Pons (tissue), 1 donor: ENCODE measurements around the gene TTC5.
"Not testable (repeated sequence)": the region's sequence is repeated elsewhere in the genome, so short reads cannot be mapped to it uniquely, and the experiment has no call there.

Source experiments
- DNase-seq: peaks from one replicate; pipeline ENCODE4 v3.0.0-alpha.2; 2016; ENCODE audit warnings: low spot score

TTC5 gene, protein sequence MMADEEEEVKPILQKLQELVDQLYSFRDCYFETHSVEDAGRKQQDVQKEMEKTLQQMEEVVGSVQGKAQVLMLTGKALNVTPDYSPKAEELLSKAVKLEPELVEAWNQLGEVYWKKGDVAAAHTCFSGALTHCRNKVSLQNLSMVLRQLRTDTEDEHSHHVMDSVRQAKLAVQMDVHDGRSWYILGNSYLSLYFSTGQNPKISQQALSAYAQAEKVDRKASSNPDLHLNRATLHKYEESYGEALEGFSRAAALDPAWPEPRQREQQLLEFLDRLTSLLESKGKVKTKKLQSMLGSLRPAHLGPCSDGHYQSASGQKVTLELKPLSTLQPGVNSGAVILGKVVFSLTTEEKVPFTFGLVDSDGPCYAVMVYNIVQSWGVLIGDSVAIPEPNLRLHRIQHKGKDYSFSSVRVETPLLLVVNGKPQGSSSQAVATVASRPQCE

GRCh38 chr14:20305265-20306078, at the start of gene TTC5:
Gene TTC5 (minus strand): TSS chr14:20305951. CDS start chr14:20305937, 14 bp downstream.
- DNase-seq, result peak; percentile 86

- DNase-seq, result no peak
Measured at GRCh38 chr14:20350860-20351259, 45.1 kb upstream of the TTC5 start.

GRCh38 chr14:20350282-20350681, 44.5 kb upstream of the TTC5 start:
- DNase-seq, result no peak

DNA sequence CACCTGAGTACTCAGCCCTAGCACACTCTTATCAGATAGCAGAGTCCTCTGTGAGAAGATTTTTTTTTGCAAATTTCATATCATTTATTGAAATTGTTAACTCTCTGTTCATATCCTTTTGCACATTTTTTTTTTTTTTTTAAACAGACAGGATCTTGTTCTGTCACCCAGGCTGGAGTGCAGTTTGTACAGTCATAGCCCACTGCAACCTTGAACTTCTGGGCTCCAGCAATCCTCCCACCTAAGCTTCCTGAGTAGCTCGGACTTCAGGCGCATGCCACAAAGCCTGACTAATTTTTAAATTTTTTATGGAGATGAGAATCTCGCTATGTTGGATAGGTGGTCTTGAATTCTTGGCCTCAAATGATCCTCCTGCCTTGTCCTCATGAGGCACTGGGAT, 42.0 kb upstream of the TTC5 start:
- no peak for DNase-seq

- no peak for DNase-seq
Measured at GRCh38 chr14:20346713-20347112, 41.0 kb upstream of the TTC5 start.

DNA sequence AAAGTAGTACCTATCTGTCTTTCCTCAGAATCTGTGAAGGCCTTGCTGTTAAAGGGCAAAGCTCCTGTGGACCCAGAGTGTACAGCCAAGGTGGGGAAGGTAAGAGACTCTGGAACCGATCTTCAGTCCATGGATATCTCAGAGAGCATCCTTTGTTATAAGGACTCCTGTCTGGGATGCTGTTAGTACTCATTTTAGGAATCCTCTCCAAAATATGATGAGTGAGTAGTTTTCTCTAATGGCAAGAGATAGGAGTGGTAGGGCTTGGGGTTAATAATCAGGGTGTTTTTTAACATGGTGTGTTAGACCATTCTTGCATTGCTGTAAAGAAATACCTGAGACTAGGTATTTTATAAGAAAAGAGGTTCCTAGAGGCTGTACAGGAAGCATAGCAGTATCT, 39.6 kb upstream of the TTC5 start:
- no peak for DNase-seq

GRCh38 chr14:20343862-20344220, 38.1 kb upstream of the TTC5 start:
- no peak for DNase-seq

GRCh38 chr14:20343092-20343861, 37.5 kb upstream of the TTC5 start, which contains the start of gene PARP2:
Gene PARP2 (plus strand): TSS chr14:20343635. CDS start chr14:20343642, 7 bp downstream.
- DNase-seq, result peak; percentile 100

DNA sequence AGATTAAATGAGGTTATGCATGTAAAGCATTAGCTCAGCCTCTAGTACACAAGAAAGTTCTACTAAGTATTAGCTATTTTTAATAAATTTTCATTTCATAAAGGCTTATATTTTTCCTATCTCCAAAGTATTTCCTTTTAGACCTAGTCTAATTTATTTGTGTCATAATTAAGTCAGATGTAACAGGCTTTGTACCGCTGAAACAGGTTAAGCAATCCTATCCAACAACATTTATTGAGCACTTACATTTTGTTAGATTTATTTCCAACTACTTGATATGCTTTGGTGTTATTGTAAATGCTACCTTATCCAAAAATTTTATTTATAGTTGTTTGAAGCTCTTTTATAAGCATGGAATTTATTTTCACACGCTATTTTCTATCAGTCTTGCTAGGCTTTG, 35.9 kb upstream of the TTC5 start:
- DNase-seq, result peak; percentile 19

DNA sequence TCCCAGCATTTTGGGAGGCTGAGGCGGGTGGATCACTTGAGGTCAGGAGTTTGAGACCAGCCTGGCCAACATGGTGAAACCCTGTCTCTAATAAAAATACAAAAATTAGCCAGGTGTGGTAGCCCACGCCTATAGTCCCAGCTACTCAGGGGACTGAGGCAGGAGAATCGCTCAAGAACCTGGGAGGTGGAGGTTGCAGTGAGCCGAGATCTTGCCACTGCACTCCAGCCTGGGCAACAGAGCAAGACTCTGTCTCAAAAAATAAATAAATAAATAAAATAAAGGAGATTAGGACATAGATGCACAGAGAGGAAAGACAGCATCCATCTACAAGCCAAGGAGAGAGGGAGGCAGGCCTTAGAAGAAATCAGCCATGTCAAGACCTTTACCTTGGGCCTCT, 35.3 kb upstream of the TTC5 start:
- not testable (repeated sequence) for DNase-seq

- no peak for DNase-seq
Measured at GRCh38 chr14:20334017-20334416, 28.3 kb upstream of the TTC5 start.

DNA sequence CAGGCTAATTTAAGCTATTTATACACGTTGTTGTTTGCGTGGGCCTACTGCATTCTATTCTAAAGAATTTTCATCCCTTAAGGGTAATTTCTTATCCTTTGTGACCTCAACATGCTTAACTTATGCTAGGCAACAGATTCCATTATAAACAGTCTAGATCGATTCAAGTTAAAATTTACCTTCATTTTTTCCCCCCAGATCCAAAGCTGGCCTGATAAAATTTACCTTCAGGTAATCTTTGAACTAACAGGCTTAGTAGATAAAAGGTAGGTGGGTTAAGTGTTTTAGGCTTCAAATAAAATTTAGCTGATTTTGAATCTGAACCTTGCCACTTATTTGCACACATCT, 27.7 kb upstream of the TTC5 start:
- DNase-seq, result no peak

DNA sequence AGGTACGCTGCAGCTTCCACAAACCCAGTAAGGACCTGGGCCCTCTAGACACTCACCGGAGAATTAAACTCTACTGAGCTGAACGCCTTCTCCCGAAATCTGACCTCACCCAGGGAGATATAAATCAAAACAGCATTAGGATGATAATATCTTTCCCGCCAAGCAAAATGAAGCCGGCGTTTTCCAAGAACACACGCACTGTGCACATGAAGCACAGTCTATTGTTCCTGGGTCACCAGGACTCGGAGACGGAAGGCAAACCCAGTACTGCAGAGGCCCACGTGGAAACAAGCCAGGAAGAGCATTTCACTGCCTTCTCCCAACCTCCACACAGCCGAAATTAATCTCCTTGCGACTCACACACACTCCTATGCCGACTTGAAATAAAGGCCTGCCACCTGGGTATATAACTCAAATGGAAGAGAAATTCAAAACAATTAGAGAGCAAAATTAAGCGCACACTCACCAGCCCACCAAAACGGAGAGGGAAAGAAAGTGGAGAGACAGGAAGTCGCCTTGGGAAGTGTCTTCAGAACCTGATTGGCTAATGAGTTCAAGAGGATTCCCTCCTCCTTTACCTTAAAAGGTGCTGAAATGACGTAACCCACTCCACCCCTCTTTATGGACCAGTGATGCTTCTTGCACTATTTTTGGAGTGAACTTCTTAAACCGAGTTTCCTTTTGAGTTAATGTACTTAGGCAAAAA, 27.2 kb upstream of the TTC5 start, which contains the start of gene CCNB1IP1:
Gene CCNB1IP1 (minus strand): TSS at position 492 of the 706 bp plus-strand sequence. CDS start 16,756 bp downstream, outside the sequence.
- peak; percentile 95 for DNase-seq

DNA sequence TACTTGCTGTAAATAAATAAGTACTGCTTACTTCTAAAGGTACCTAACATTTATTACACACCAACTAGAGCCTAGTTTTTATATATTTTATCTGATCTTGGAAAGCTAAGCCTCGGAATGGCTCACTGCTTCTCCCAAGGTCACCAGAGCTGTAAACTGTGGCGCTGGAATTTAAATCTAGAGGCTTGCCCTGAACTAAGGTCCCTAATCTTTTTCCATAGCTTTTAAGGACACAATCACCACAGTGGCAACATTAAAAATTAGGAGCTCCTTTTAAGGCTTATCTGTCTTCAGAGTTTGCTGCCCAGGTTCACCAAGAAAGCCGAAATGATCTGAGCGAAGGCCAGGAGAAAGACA, 26.7 kb upstream of the TTC5 start:
- peak; percentile 31 for DNase-seq

DNA sequence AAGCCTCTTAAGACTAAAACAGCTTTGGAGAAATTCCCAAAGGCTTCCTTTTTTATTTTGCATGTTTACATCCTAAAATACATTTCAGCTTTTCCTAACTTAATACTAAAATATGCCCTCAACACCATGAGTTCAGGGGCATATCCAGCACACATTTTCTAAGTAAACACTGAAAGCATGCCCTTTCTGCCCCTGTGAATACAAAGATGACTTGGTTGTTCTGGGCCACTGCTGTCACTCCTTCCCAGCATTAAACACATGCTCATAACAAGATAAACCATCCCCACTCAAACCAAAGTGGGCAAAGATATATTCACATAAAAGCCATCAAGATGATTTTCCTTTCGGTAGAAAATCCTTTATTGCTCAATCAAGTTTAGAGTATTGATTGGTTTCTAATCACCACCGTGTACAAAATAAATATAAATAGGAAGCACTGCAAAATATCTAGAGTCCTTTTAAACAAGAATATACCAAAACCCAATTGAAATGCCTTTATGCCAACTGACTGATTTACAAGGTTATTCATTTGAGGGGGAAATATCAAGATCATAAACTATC, 25.4 kb upstream of the TTC5 start:
- no peak for DNase-seq

DNA sequence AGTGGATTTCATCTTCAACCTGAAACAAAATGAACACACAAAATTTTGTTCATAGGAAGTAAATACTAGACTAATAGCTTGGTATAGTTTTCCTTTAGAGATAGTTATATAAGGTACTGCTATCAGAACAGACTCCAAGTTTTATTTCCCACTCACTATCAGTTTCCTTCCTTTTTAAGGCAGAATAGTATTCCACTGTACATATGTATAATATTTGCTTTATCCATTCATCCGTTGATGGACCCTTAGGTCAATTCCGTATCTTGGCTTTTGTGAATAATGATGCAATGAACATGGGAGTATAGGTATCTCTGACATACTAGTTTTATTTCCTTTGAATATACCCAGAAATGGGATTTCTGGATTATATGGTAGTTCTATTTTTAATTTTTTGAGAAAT, 23.6 kb upstream of the TTC5 start:
- DNase-seq, result no peak

GRCh38 chr14:20328705-20329104, 23.0 kb upstream of the TTC5 start:
- no peak for DNase-seq

DNA sequence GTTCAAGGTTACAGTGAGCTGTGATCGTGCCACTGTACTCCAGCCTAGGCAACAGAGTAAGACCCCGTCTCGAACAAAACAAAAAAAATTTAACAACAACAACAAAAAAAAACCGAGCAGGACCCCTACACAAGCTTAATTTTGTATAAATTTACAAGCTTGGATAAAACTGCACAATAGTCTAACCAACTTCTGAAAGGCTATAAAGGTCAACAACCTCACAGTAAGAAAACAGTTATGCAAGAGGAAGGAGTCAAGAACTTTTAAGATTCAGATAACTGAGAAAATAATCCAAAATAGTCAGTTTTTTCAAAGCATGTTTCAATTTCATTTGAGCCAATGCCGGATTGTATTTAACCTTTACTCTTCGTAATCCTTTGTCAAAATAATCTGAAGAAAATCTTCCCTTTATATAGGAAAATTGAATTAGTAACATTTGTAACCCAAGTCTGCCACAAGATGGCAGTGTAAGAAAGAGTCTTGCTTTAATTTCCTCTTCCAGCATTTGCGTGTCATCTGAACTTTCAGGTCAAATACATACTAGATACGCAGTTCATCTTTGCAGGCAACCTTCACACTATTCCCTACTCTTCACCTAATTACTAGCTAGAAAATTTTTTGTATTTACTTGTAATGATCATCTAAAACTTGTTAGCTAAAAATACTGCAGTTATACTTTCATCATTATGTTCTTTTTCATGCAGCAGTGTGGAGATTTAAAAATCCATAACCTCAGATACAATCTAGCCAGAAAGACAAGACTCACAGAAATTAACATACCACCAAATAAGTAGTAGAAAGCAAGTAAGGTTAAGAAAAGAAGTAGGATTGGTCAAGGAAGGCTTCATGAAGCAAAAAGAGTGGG, 21.5 kb upstream of the TTC5 start:
- peak; percentile 87 for DNase-seq

- DNase-seq, result no peak
Measured at GRCh38 chr14:20317720-20318119, 12.0 kb upstream of the TTC5 start.

- DNase-seq, result no peak
Measured at GRCh38 chr14:20314026-20314425, 8.3 kb upstream of the TTC5 start.

DNA sequence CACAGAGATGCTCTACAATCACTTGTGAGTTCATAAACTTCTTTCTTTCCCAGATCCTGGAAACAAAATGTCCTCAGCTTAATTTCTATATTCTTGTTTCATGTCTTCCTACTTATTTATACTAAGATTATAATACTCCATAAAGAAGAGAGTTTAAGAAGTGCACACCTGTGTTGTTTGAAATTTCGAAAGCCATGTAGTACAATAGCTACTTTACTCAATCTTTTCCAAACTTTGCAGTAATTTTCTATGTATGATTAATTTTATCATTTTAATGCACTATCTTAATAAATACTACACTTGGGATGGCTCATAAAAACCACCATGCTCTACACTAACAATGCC, 300 bp upstream of the TTC5 start:
- no peak for DNase-seq
